HG02678 (cell line): ENCODE results near the gene EYS.

Experiments
- ATAC-seq: cut with Tn5 transposase; IDR thresholded peaks from one replicate; pipeline ENCODE4 v1.9.1; 2021; ENCODE audit warnings: mild to moderate bottlenecking, moderate library complexity; ENCODE audit not compliant: unreplicated experiment

EYS gene

DNA sequence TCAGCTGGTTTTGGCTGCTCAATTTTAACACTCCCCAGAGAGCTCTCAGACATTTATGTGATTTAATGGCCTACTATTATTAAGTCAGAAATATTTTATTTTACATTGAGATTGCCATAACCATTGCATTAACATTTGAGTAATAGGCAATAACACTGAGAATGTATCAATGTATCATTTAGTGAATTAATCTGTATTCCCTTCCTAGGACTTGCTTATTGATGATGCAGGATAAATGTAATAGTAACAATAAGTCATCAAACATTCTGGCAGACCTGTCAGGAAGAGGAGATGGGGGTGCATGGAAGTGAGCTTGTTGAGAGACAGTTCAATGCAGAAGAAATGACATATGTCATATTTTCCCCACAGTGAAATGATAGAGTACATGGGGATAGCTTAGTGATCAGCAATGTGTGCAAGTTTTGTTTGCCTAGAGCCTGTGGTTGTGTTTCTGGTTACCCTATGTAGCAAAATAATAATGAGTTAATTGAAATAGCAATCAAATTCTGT lies 458.9 kb downstream of the EYS start:
- no peak for ATAC-seq

GRCh38 chr6:65231616-65232015 lies 475.4 kb downstream of the EYS start:
- ATAC-seq, result no peak

- ATAC-seq, result no peak
Observed at GRCh38 chr6:65229825-65230224, 477.2 kb downstream of the EYS start.

DNA sequence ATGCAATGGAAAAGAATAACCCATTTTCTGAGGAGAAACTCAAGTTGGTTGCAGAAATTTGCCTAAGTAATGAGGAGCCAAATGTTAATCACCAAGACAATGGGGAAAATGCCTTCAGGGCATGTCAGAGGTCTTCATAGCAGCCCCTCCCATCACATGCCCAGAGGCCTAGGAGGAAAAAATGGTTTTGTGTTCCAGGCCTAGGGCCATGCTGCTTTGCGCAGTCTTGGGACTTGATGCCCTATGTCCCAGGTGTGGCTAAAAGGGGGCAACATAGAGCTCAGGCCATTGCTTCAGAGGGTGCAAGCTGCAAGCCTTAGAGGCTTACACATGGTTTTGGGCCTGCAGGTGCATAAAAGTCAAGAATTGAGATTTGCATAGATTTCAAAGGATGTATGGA lies 485.9 kb downstream of the EYS start:
- no peak for ATAC-seq

DNA sequence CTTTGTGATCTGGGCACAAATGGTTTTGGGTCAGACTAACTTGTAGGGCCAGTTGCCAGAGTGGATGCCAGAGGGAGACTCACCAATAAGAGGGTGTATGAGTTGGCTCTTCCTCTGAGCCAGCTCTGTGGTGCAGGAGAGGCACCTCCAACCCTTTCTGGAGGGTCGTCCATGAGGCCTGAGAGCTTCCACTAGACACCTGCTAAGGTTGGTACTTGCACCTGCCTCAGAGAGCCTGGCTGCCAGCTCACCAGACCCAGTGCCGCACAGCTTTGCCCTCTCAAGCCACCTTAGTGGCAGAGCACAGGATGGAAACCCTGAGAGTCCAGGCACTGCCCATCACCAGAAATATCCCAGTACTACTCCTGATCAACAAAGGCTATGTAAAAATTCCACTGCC lies 504.3 kb downstream of the EYS start:
- ATAC-seq, result no peak

GRCh38 chr6:65199683-65200082 lies 507.3 kb downstream of the EYS start:
- no peak for ATAC-seq

DNA sequence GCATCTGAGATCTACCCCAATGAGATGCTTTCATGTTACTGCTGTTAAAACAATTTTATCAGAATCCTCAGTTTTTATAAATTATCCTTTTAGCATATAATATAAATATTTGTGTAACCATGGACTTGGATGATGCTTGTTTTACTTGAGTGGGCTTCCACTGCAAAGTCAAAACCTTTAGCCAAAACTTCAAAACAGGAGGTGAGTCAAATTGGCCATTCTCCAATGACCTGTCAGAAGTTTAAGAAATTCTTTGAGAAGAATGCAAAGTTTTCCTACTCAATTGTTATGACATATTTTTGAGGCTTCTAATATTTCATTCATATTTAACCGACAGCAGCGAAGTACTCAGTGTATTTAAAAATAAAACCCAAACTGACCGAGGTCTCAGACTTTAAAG lies 507.9 kb downstream of the EYS start:
- ATAC-seq, result no peak

GRCh38 chr6:65191471-65191870 lies 515.6 kb downstream of the EYS start:
- no peak for ATAC-seq

GRCh38 chr6:65189236-65189881 lies 517.7 kb downstream of the EYS start:
- no peak for ATAC-seq

DNA sequence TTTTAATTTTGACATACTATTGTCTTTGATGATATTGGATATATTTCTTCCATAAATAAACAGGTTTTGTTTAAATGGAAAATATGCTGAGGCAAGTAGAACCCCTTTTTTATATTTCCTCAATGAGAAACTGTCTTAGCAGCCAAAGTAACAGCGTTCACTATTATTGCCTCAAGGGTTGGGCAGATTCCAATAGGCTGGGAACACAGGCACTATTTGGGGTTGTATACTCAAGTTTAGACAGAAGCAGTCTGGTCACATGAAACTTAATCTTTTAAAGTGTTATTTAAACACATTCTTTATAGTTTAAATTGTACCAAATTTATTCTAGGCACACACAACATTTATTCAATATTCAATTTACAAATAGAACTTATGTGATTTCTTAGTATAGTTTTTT lies 520.2 kb downstream of the EYS start:
- ATAC-seq, result no peak

- no peak for ATAC-seq
Observed at GRCh38 chr6:65182681-65183080, 524.3 kb downstream of the EYS start.

DNA sequence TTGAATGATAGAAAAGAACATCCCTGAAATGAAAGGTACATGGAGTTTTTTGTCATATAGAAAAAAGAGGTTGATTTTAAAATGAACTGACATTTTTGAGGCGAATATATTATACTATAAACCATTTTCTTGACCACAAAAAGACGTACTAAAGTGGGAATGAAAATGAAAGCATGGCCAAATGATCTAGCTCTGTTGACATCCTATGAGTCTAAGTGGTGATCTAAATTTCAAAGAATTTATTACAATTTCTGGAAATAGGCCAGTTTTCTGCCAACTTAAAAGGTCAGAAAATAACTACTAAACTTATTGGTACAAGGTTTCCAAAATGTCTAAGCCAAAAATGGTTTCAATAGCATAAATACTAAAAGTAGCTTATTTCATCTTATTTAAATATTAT lies 536.8 kb downstream of the EYS start:
- ATAC-seq, result no peak

- ATAC-seq, result no peak
Observed at GRCh38 chr6:65161661-65162060, 545.4 kb downstream of the EYS start.

- no peak for ATAC-seq
Observed at GRCh38 chr6:65157025-65157424, 550.0 kb downstream of the EYS start.

DNA sequence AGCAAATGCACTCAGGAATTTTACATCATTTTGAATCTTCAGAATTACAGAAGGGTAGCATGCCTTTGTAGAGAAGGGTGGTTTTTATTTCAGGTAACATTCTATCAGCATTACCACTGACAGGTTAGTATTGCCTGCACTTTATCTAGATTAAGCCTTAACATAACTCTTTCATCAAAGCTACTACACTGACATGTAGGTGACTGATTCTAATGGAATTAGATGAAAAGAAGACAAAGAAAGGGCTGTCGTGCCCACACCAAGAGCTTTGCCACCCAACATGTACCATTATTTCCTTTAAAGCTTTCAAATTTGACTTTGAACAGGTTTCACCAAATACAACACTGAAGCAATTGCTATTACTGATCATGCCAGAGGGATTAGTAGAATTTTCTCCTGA lies 551.9 kb downstream of the EYS start:
- no peak for ATAC-seq

DNA sequence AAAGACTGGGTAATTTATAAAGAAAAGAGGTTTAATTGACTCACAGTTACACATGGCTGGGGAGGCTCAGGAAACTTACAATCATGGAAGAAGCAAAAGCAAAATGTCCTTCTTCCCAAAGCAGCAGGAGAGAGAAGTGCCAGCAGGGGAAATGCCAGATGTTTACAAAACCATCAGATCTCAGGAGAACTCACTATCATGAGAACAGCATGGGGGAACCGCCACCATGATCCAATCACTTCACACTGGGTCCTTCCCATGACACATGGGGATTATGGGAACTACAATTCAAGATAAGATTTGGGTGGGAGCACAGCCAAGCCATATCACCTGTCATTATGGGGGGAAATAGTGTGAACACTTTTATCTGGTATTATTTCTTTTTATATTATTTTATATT lies 557.2 kb downstream of the EYS start:
- ATAC-seq, result no peak

- no peak for ATAC-seq
Observed at GRCh38 chr6:65148839-65149238, 558.2 kb downstream of the EYS start.

- ATAC-seq, result no peak
Observed at GRCh38 chr6:65135567-65135966, 571.5 kb downstream of the EYS start.

- no peak for ATAC-seq
Observed at GRCh38 chr6:65126667-65127066, 580.4 kb downstream of the EYS start.

GRCh38 chr6:65123521-65123920 lies 583.5 kb downstream of the EYS start:
- no peak for ATAC-seq

- ATAC-seq, result no peak
Observed at GRCh38 chr6:65117817-65118409, 589.1 kb downstream of the EYS start.

DNA sequence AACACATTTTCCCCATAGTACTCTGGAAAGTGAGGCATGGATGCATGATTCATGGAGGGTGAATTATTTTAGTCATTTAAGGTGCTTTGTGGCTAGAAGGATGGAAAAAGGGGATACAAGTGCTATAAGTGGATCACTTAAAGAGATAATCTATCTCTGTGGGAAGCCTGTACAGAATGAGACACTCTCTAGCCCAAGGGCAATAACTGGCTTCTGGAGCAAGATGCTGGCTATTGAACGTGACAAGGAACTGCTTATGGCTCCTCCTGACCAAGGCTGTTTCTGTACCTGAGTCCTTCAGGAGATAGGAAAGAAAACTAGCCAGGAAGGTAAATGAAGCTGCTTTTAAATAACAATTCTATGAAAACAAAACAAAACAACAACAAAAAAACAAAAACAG lies 590.7 kb downstream of the EYS start:
- no peak for ATAC-seq

GRCh38 chr6:65113581-65113980 lies 593.4 kb downstream of the EYS start:
- no peak for ATAC-seq
